HL-60 (cell line): Measurements from ENCODE around the gene SLC30A1.

Source experiments
- DNase-seq, 2 experiments: peaks; one replicate each; pipeline ENCODE4 v3.0.0-alpha.2; 2010 to 2020; ENCODE audit warnings: low read depth in 1 of 2, low spot score in 1 of 2
- H3K27ac ChIP-seq: fragments of 250-450 bp; sonication (Bioruptor Pico); replicated peaks from 2 replicates; pipeline ENCODE4 v1.5.1; 2020; ENCODE audit warnings: mild to moderate bottlenecking, moderate library complexity
- H3K27me3 ChIP-seq: fragments of 250-450 bp; sonication (Bioruptor Pico); 2 replicates; pipeline ENCODE4 v1.5.1; 2021; ENCODE audit warnings: mild to moderate bottlenecking, moderate library complexity; ENCODE audit not compliant: insufficient read depth, poor library complexity, severe bottlenecking
- H3K4me3 ChIP-seq: replicated peaks from 2 replicates; pipeline ENCODE4 v1.5.1; 2011; ENCODE audit warnings: mild to moderate bottlenecking, control low read depth, low read length; ENCODE audit not compliant: insufficient read depth
- CTCF ChIP-seq: IDR thresholded peaks from one replicate; pipeline ENCODE4 v1.5.1; 2011; ENCODE audit warnings: low read length, control low read depth, inconsistent platforms; ENCODE audit not compliant: insufficient read depth
- GABPA ChIP-seq: IDR thresholded peaks from 2 replicates; pipeline ENCODE4 v1.6.1; 2012; ENCODE audit warnings: low read depth
- POLR2AphosphoS5 ChIP-seq: IDR thresholded peaks from 2 replicates; pipeline ENCODE4 v1.6.1; 2012; ENCODE audit warnings: low read depth
- REST ChIP-seq: IDR thresholded peaks from 2 replicates; pipeline ENCODE4 v1.6.1; 2012; ENCODE audit warnings: low read depth; ENCODE audit not compliant: insufficient replicate concordance
- SPI1 ChIP-seq: IDR thresholded peaks from 2 replicates; pipeline ENCODE4 v1.6.1; 2012; ENCODE audit warnings: low read depth, mild to moderate bottlenecking, borderline replicate concordance

The SLC30A1 gene

GRCh38 chr1:211589782-211590721 is 11.1 kb upstream of the SLC30A1 start:
- TF ChIP-seq SPI1 = peak; percentile 47; the same call in 1 of the 2 replicates
- peak; percentile 29 for TF ChIP-seq REST
- 0 out of 2 replicates have a peak, but pooled peaks have one; percentile 25 for TF ChIP-seq GABPA
- peak; percentile 69 for TF ChIP-seq POLR2AphosphoS5
- TF ChIP-seq CTCF = no peak
- H3K27ac ChIP-seq = peak overlapping the region; percentile 47
- no peak overlapping the region for H3K4me3 ChIP-seq
- DNase-seq = peak; percentile 91 to 96
- no peaks in the 10 kb centered on the region for H3K27me3 ChIP-seq

GRCh38 chr1:211588711-211589110 is 9.8 kb upstream of the SLC30A1 start:
- H3K27me3 ChIP-seq = no peaks in the 10 kb centered on the region
- no peak for TF ChIP-seq POLR2AphosphoS5
- no peak for TF ChIP-seq CTCF
- no peak for TF ChIP-seq REST
- no peak for TF ChIP-seq SPI1
- TF ChIP-seq GABPA = no peak
- H3K27ac ChIP-seq = no peak overlapping the region
- H3K4me3 ChIP-seq = no peak overlapping the region
- no peak for DNase-seq

GRCh38 chr1:211587123-211587522 is 8.2 kb upstream of the SLC30A1 start:
- H3K27ac ChIP-seq = no peak overlapping the region
- no peak overlapping the region for H3K4me3 ChIP-seq
- TF ChIP-seq REST (no peak), GABPA (no peak), CTCF (no peak), POLR2AphosphoS5 (no peak), SPI1 (no peak)
- H3K27me3 ChIP-seq = no peaks in the 10 kb centered on the region
- no peak for DNase-seq
